Measurements from ENCODE around the gene C10orf53. TPM values are rescaled to one million over a fixed set of nuclear protein-coding genes. Genes with fewer than 3 reads are reported as not detected.

C10orf53 gene
- total and polyA plus RNA-seq, 10 of the 15 experiments (the other 5 are each of a cell fraction or from before 2014, with no cell fraction given): not detected

DNA sequence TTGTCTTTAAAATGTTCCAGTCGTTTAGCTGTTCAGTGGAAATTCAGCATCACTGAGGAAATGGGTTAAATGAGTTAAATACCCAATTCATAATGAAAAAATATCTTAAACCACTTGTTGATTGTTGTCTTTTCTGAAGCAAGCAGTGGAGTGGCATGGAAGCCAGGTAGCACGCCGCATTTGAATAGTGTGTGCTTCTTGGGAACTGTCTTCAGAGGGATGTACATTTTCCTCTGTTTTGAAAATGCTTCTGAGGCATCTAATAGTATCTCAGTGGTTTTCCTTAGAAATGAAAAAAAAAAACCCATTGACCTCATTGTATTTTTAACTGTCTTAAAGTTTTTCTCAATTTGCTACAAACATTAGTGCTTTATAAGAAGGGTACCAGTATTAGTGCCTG lies 28.1 kb downstream of the C10orf53 start:
- BruUV-seq (replicated peaks): no TSS peak
- DNase-seq (ENCODE audit: low read depth, low spot score): no peak
- CTCF ChIA-PET: no interaction called here
- Histone ChIP-seq H3K27me3 (replicated peaks in 1 of 2; ENCODE audit: control insufficient read depth in 2 of 2, insufficient read depth in 2 of 2, low read length in 1 of 2) (no peaks in the 10 kb centered on the region; a peak in 1 of 4 replicates), H3K4me2 (ENCODE audit: control insufficient read depth, insufficient read depth) (no peak overlapping the region), H2AFZ (ENCODE audit: control insufficient read depth, low read depth, low read length) (no peak overlapping the region), H3K9ac (ENCODE audit: control insufficient read depth, insufficient read depth, low read length) (no peak overlapping the region), H3K4me3 (no peak overlapping the region), H3K4me1 (ENCODE audit: control insufficient read depth, insufficient read depth, low read length) (no peaks in the 10 kb centered on the region), H3K9me3 (replicated peaks; ENCODE audit: control insufficient read depth, insufficient read depth, low read length) (no peaks in the 10 kb centered on the region), H4K20me1 (ENCODE audit: control insufficient read depth, insufficient read depth) (no peaks in the 10 kb centered on the region), H3K79me2 (ENCODE audit: control insufficient read depth, insufficient read depth, low read length) (no peaks in the 10 kb centered on the region), H3K36me3 (ENCODE audit: control insufficient read depth in 2 of 2, insufficient read depth in 2 of 2, low read length in 1 of 2) (no peaks in the 10 kb centered on the region), H3K27ac (ENCODE audit: control insufficient read depth, insufficient read depth) (no peak overlapping the region)
- RAD21 ChIA-PET (ENCODE audit: unreplicated experiment): no interaction called here
- no peak for ATAC-seq
- FAIRE-seq: peak; percentile 27
- in situ Hi-C loops (cut with MboI) (no loop called here), intact Hi-C loops (cut with micrococcal nuclease; ENCODE audit: unreplicated experiment) (no loop called here)
- WGBS (ENCODE audit: insufficient coverage, insufficient replicate concordance, low lambda C conversion rate, missing lambda C conversion rate): 0% methylated on average over 3 of the region's 3 CpGs
- SMC1A ChIA-PET (ENCODE audit: uncharacterized antibody, unreplicated experiment): no interaction called here
- POLR2A ChIA-PET: no interaction called here
- TF ChIP-seq HDGF (IDR thresholded peaks at IDR 0.05) (no peak), SP1 (IDR thresholded peaks at IDR 0.05; ENCODE audit: low read depth, low read length) (no peak), SREBF1 (IDR thresholded peaks at IDR 0.05; ENCODE audit: low read length) (no peak), KDM1A (IDR thresholded peaks at IDR 0.05; ENCODE audit: borderline replicate concordance) (no peak), DPF2 (IDR thresholded peaks at IDR 0.05) (no peak)
- TF ChIP-seq, protein P1, sequence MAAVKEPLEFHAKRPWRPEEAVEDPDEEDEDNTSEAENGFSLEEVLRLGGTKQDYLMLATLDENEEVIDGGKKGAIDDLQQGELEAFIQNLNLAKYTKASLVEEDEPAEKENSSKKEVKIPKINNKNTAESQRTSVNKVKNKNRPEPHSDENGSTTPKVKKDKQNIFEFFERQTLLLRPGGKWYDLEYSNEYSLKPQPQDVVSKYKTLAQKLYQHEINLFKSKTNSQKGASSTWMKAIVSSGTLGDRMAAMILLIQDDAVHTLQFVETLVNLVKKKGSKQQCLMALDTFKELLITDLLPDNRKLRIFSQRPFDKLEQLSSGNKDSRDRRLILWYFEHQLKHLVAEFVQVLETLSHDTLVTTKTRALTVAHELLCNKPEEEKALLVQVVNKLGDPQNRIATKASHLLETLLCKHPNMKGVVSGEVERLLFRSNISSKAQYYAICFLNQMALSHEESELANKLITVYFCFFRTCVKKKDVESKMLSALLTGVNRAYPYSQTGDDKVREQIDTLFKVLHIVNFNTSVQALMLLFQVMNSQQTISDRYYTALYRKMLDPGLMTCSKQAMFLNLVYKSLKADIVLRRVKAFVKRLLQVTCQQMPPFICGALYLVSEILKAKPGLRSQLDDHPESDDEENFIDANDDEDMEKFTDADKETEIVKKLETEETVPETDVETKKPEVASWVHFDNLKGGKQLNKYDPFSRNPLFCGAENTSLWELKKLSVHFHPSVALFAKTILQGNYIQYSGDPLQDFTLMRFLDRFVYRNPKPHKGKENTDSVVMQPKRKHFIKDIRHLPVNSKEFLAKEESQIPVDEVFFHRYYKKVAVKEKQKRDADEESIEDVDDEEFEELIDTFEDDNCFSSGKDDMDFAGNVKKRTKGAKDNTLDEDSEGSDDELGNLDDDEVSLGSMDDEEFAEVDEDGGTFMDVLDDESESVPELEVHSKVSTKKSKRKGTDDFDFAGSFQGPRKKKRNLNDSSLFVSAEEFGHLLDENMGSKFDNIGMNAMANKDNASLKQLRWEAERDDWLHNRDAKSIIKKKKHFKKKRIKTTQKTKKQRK (IDR thresholded peaks at IDR 0.05; ENCODE audit: low read depth, low read length): no peak

Measured in GM12878 (cell line).